Activated naive CD4-positive, alpha-beta T cell treated with anti-CD3 and anti-CD28 coated beads for 36 hours (primary cell): ENCODE results near the gene RNF26. TPM values are rescaled to one million over a fixed set of nuclear protein-coding genes. Genes with fewer than 3 reads are reported as not detected.

Experiments used
- CTCF ChIA-PET: fragments of 350-600 bp; sonication (Branson Sonifier 250); formaldehyde crosslinking; loops from one replicate; lab custom pipeline; 2021; ENCODE audit warnings: antibody characterized with exemption; lab: Charles Lee
- DNase-seq: peaks from one replicate; pipeline ENCODE4 v3.0.0-alpha.2; 2020
- H3K27ac Mint-ChIP-seq: one replicate; pipeline ENCODE4 v1.8.0; 2021; ENCODE audit warnings: mild to moderate bottlenecking, mixed read lengths
- H3K27me3 Mint-ChIP-seq: one replicate; pipeline ENCODE4 v1.8.0; 2021; ENCODE audit warnings: low read depth, mixed read lengths
- H3K36me3 Mint-ChIP-seq: one replicate; pipeline ENCODE4 v1.8.0; 2021; ENCODE audit warnings: low read depth, mixed read lengths
- H3K4me1 Mint-ChIP-seq: one replicate; pipeline ENCODE4 v1.8.0; 2021; ENCODE audit warnings: low read depth, mixed read lengths
- H3K4me3 Mint-ChIP-seq: one replicate; pipeline ENCODE4 v1.8.0; 2021; ENCODE audit warnings: mild to moderate bottlenecking, moderate library complexity, mixed read lengths
- H3K9me3 Mint-ChIP-seq: one replicate; pipeline ENCODE4 v1.8.0; 2021; ENCODE audit warnings: mixed read lengths
- intact Hi-C: fragments of 100-400 bp; cut with micrococcal nuclease; formaldehyde crosslinking; loops from one replicate; pipeline ENCODE4 v1.15.1; 2023
- total RNA-seq, 2 experiments: library from RNA; stranded (reverse); gene quantifications; one replicate each; pipeline ENCODE4 v1.2.3, GENCODE V29; 2021

RNF26 gene
- total RNA-seq, 2 experiments from 2014 or later = 46.1 to 47.0 TPM

GRCh38 chr11:119305556-119306372, 28.6 kb upstream of the RNF26 start:
- no peak for DNase-seq
- Mint-ChIP-seq H3K27me3 (no peaks in the 10 kb centered on the region), H3K4me3 (peak overlapping the region; percentile 60), H3K36me3 (peaks cover 19% of the 10 kb centered on the region), H3K27ac (peak overlapping the region; percentile 93), H3K4me1 (peaks cover 32% of the 10 kb centered on the region), H3K9me3 (no peaks in the 10 kb centered on the region)
- intact Hi-C loops = loop anchor here (1.0 to 2.0 kb wide), 4 partner anchors 16 to 43 kb away; partner anchors contain the start of gene RNF26
- CTCF ChIA-PET = interaction anchor here (0.6 to 6.2 kb wide), 8 partner anchors 11 to 169 kb away, joined by 3 to 46 read pairs (median 4); partner anchors contain the start of gene MCAM

GRCh38 chr11:119306373-119306890, 27.9 kb upstream of the RNF26 start:
- H3K9me3 Mint-ChIP-seq = no peaks in the 10 kb centered on the region
- intact Hi-C loops = loop anchor here (1.0 to 2.0 kb wide), 3 partner anchors 15 to 40 kb away; partner anchors contain the start of gene RNF26

GRCh38 chr11:119307219-119307618, 27.1 kb upstream of the RNF26 start:
- DNase-seq = no peak
- Mint-ChIP-seq H3K9me3 (no peaks in the 10 kb centered on the region), H3K27me3 (no peaks in the 10 kb centered on the region), H3K4me3 (no peak overlapping the region), H3K27ac (peak overlapping the region; percentile 93), H3K36me3 (peaks cover 15% of the 10 kb centered on the region), H3K4me1 (peaks cover 32% of the 10 kb centered on the region)
- intact Hi-C loops = loop anchor here (2.0 kb wide), 2 partner anchors 28 to 40 kb away; partner anchors contain the start of gene RNF26
- CTCF ChIA-PET = interaction anchor here (0.6 to 6.2 kb wide), 7 partner anchors 9 to 109 kb away, joined by 3 to 46 read pairs (median 8); partner anchors contain the start of genes CBL and MCAM

More at GRCh38 chr11:119306373-119306890, 27.9 kb upstream of the RNF26 start:
- CTCF ChIA-PET = interaction anchor here (1.2 to 6.2 kb wide), 5 partner anchors 10 to 45 kb away, joined by 3 to 46 read pairs (median 15); partner anchors contain the start of gene MCAM
- no peaks in the 10 kb centered on the region for H3K27me3 Mint-ChIP-seq
- DNase-seq = peak; percentile 74
- H3K27ac Mint-ChIP-seq = peak overlapping the region; percentile 93
- peak overlapping the region; percentile 60 for H3K4me3 Mint-ChIP-seq
- H3K36me3 Mint-ChIP-seq = peaks cover 15% of the 10 kb centered on the region
- peaks cover 32% of the 10 kb centered on the region for H3K4me1 Mint-ChIP-seq

- intact Hi-C loops = loop anchor here (2.0 kb wide), 2 partner anchors 27 to 41 kb away; partner anchors contain the start of gene RNF26
- no peak for DNase-seq
- H3K4me1 Mint-ChIP-seq = peaks cover 32% of the 10 kb centered on the region
- H3K27ac Mint-ChIP-seq = no peak overlapping the region
- H3K27me3 Mint-ChIP-seq = no peaks in the 10 kb centered on the region
- CTCF ChIA-PET = interaction anchor here (0.6 to 6.2 kb wide), 9 partner anchors 8 to 110 kb away, joined by 3 to 46 read pairs (median 4); partner anchors contain the start of genes CBL and MCAM
- no peak overlapping the region for H3K4me3 Mint-ChIP-seq
- no peaks in the 10 kb centered on the region for H3K9me3 Mint-ChIP-seq
- H3K36me3 Mint-ChIP-seq = peaks cover 14% of the 10 kb centered on the region
Observed at GRCh38 chr11:119307974-119308373, 26.4 kb upstream of the RNF26 start.

GRCh38 chr11:119309411-119309810, 24.9 kb upstream of the RNF26 start:
- H3K4me1 Mint-ChIP-seq = peaks cover 30% of the 10 kb centered on the region
- peaks cover 5% of the 10 kb centered on the region for H3K36me3 Mint-ChIP-seq
- H3K27me3 Mint-ChIP-seq = no peaks in the 10 kb centered on the region
- DNase-seq = no peak
- no peak overlapping the region for H3K4me3 Mint-ChIP-seq
- intact Hi-C loops = no loop called here
- CTCF ChIA-PET = interaction anchor here (1.1 to 6.2 kb wide), 4 partner anchors 14 to 141 kb away, joined by 4 to 46 read pairs (median 10); partner anchors contain the start of gene NLRX1
- no peaks in the 10 kb centered on the region for H3K9me3 Mint-ChIP-seq
- no peak overlapping the region for H3K27ac Mint-ChIP-seq

GRCh38 chr11:119309953-119310681, 24.2 kb upstream of the RNF26 start:
- CTCF ChIA-PET = interaction anchor here (0.6 to 6.2 kb wide), 4 partner anchors 11 to 141 kb away, joined by 3 to 46 read pairs (median 10); partner anchors contain the start of gene NLRX1
- H3K36me3 Mint-ChIP-seq = peaks cover 5% of the 10 kb centered on the region
- DNase-seq = no peak
- no peak overlapping the region for H3K27ac Mint-ChIP-seq
- peaks cover 28% of the 10 kb centered on the region for H3K4me1 Mint-ChIP-seq
- intact Hi-C loops = no loop called here
- no peak overlapping the region for H3K4me3 Mint-ChIP-seq
- no peaks in the 10 kb centered on the region for H3K9me3 Mint-ChIP-seq
- no peaks in the 10 kb centered on the region for H3K27me3 Mint-ChIP-seq

GRCh38 chr11:119310682-119311052, 23.7 kb upstream of the RNF26 start:
- Mint-ChIP-seq H3K27me3 (peaks cover 2% of the 10 kb centered on the region), H3K27ac (no peak overlapping the region), H3K9me3 (no peaks in the 10 kb centered on the region), H3K4me3 (no peak overlapping the region), H3K4me1 (peaks cover 27% of the 10 kb centered on the region), H3K36me3 (peaks cover 5% of the 10 kb centered on the region)
- DNase-seq = no peak
- intact Hi-C loops = no loop called here
- CTCF ChIA-PET = interaction anchor here (0.6 to 6.2 kb wide), 3 partner anchors 10 to 13 kb away, joined by 3 to 46 read pairs (median 3); no protein-coding TSS in a partner anchor

- no peaks in the 10 kb centered on the region for H3K9me3 Mint-ChIP-seq
- no peak for DNase-seq
- intact Hi-C loops = no loop called here
- CTCF ChIA-PET = interaction anchor here (1.1 to 3.0 kb wide), 3 partner anchors 9 to 30 kb away, joined by 4 to 20 read pairs (median 18); no protein-coding TSS in a partner anchor
- peak overlapping the region; percentile 73 for H3K4me3 Mint-ChIP-seq
- peaks cover 13% of the 10 kb centered on the region for H3K4me1 Mint-ChIP-seq
- H3K27me3 Mint-ChIP-seq = peaks cover 21% of the 10 kb centered on the region
- no peaks in the 10 kb centered on the region for H3K36me3 Mint-ChIP-seq
- H3K27ac Mint-ChIP-seq = no peak overlapping the region
Observed at GRCh38 chr11:119314726-119315125, 19.6 kb upstream of the RNF26 start.

- CTCF ChIA-PET = interaction anchor here (1.1 to 3.0 kb wide), 4 partner anchors 8 to 47 kb away, joined by 3 to 20 read pairs (median 11); no protein-coding TSS in a partner anchor
- intact Hi-C loops = no loop called here
- DNase-seq = peak; percentile 62
- Mint-ChIP-seq H3K36me3 (no peaks in the 10 kb centered on the region), H3K4me1 (peaks cover 15% of the 10 kb centered on the region), H3K27ac (no peak overlapping the region), H3K4me3 (peak overlapping the region; percentile 73), H3K9me3 (no peaks in the 10 kb centered on the region), H3K27me3 (peaks cover 22% of the 10 kb centered on the region)
Observed at GRCh38 chr11:119315131-119316015, 19.0 kb upstream of the RNF26 start.

- H3K4me1 Mint-ChIP-seq = peaks cover 16% of the 10 kb centered on the region
- CTCF ChIA-PET = interaction anchor here (1.0 to 3.0 kb wide), 6 partner anchors 7 to 147 kb away, joined by 3 to 20 read pairs (median 6); partner anchors contain the start of gene NLRX1
- H3K9me3 Mint-ChIP-seq = no peaks in the 10 kb centered on the region
- peaks cover 22% of the 10 kb centered on the region for H3K27me3 Mint-ChIP-seq
- intact Hi-C loops = no loop called here
- peak overlapping the region; percentile 73 for H3K4me3 Mint-ChIP-seq
- H3K27ac Mint-ChIP-seq = no peak overlapping the region
- no peaks in the 10 kb centered on the region for H3K36me3 Mint-ChIP-seq
- no peak for DNase-seq
Observed at GRCh38 chr11:119316016-119316728, 18.2 kb upstream of the RNF26 start.
